GM18505 (cell line): Measurements from ENCODE around the gene ACADVL.
"Not testable (repeated sequence)": the region's sequence is repeated elsewhere in the genome, so short reads cannot be mapped to it uniquely, and the experiment has no call there.

ENCODE experiments used
- ATAC-seq: cut with Tn5 transposase; IDR thresholded peaks from one replicate; pipeline ENCODE4 v1.9.1; 2021; ENCODE audit not compliant: unreplicated experiment
- POLR2A ChIP-seq: IDR thresholded peaks from 4 replicates; pipeline ENCODE4 v1.6.1; 2011; ENCODE audit warnings: borderline replicate concordance; ENCODE audit not compliant: insufficient read depth, insufficient read length; ENCODE audit errors: extremely low read depth

ACADVL gene

DNA sequence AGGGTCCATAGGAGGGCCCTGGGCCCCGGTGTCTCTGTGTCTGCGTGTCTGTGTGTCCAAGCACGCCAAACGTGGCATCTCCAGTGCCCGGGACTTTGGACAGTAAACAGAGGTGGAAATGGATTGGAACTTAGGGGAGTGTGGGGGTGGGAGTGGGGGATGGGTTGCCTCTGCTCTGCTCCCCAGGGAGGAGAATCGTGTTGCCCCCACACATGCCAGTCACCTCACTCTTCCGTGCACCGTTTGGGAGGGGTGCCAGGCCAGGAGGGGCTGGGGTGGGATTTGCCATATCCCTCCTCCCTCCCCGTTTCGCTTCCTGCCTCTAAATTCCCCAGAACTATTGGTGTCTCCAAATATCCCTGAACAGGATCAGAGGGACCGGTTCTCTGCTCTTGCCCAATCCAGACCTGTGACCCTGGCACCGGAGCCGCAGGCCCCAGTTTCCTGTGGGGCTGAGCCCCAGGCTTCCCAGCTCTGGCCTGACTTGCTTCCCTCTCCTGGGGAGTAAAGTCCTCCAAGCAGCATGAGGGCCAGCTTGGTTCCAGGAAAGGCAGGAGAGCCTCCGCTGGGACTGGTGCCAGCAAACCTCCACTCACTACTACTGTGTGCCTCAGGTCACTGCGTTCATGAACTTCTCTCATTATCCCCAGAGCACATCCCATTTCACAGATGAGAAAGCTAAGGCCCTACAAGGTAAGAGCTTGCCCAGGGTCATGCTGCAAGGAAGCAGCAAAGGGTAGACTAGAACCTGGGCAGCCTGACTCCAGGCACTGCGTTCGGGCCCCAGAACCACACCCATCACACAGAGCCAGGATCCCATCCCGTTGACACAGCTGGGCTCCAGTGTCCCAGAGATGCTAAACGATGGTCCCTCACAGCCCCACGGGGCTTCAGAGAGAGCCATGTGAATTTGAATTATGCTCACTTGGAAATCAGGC is 40.2 kb upstream of the ACADVL start, which contains the start of gene ASGR1:
ASGR1 (minus strand) TSS at position 54 of the 938 bp plus-strand sequence. CDS start 807 bp downstream, outside the sequence.
- TF ChIP-seq POLR2A = no peak
- no peak for ATAC-seq

GRCh38 chr17:7182101-7182500 is 37.6 kb upstream of the ACADVL start:
- not testable (repeated sequence) for ATAC-seq

GRCh38 chr17:7183433-7184090 is 36.2 kb upstream of the ACADVL start:
- no peak for ATAC-seq
- TF ChIP-seq POLR2A = no peak

DNA sequence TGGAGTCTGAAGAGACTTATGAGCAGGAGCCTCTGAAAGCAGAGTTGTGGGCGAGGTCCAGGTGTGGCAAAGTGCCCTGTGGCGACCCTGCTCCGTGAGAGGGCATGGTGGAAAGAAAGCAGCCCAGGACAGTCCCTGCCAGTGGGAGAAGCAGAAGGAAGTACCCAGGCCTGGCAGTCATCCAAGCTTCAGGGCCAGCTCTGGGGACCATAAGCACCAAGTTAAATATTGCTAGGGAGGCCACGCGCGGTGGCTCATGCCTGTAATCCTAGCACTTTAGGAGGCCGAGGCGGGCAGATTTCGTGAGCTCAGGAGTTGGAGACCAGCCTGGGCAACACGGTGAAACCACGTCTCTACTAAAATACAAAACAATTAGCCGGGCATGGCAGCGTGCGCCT is 35.6 kb upstream of the ACADVL start:
- ATAC-seq = no peak
- no peak for TF ChIP-seq POLR2A

DNA sequence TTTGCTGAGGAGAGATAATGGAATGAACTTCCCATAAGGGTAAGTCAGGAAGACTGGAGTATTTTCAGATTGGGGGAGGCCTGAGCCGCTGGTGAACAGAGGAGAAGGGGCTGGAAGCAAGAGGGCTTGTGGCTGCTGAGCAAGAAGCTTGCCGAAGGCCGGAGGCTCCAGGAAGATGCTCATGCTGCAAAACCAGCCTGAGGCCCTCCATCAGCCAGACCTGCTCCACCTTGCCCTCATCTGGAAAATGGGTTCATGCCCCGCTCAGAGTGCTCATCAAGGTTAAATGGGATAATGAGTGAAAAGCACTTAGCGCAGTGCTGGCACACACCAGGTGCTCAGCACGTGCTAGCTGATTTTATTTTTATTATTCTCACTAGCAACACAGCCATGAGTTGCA is 35.1 kb upstream of the ACADVL start:
- ATAC-seq = no peak
- TF ChIP-seq POLR2A = no peak

- TF ChIP-seq POLR2A = no peak
- ATAC-seq = no peak
These were observed 33.5 kb upstream of the ACADVL start for GRCh38 chr17:7186241-7186640.

- no peak for ATAC-seq
- no peak for TF ChIP-seq POLR2A
These were observed 29.3 kb upstream of the ACADVL start for GRCh38 chr17:7190276-7190917.

DNA sequence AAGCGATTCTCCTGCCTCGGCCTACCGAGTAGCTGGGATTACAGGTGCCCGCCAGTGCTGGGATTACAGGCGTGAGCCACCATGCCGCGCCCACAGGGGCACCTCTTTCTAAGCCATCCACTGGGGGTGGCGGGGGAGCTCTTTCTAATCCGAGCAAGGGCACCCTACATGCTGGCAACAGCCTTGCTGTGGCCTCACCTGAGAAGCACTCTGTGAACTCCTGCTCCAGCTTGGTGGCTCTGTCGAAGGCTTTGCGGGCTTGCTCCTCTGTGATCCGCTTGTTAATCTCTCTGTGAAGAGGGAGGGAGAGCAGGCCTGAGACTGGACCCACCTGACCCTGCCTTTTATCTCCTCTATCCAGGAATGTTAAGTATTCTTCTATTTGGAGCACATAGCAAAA is 28.7 kb upstream of the ACADVL start:
- ATAC-seq = no peak
- TF ChIP-seq POLR2A = no peak

- no peak for TF ChIP-seq POLR2A
- no peak for ATAC-seq
These were observed 28.0 kb upstream of the ACADVL start for GRCh38 chr17:7191571-7192270.

DNA sequence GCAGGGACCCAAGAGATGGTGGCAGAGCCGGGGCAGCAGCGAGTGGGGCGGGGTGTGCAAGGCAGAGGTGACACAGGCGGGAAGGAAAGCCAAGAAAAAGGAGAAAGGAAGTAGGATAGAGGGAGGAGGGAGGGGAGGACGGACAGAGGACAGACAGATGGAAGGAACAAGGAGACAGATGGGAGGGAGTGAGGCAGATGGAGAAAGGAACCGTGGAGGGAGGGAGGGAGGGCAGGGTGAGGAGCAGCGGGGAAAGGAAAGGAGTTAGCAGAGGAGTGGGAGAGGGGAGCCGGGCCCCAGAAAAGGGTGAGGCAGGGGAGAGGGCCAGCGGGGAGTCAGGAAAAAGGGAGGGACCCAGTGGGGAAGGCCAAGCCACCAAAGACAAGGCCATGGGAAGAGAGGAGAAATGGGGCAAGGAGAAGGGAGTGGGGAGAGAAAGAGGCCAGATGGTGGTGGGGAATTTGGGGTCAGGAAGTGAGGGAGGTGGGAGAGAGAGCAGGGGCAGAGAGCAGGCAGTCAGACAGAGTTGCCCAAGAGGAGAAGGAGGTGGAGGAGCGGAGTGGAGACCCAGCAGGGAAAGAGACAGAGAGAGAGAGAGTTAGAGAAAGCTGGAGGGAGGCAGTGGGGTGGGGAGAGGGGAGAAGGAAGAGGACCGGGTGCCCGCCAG is 27.3 kb upstream of the ACADVL start:
- TF ChIP-seq POLR2A = no peak
- no peak for ATAC-seq

DNA sequence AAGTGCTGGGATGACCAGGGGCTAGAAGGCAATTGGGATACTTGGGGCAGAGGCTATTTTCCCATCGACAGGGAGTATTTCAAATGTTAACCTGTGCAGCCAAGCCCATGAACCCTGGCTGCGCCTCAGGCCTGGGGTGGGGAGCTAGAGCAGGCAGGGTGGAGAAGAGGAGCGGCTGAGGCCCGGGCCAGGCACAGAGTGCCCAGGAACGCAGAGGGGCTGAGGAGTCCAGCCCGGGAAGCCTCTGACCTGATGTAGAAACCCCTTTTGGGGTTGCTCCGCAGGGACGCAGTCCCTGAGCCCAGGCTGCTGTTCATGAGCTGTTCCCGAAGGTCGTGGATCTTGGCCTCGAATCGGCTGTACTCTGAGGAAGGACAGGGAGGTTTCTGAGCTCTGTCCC is 23.8 kb upstream of the ACADVL start:
- ATAC-seq = no peak
- no peak for TF ChIP-seq POLR2A

DNA sequence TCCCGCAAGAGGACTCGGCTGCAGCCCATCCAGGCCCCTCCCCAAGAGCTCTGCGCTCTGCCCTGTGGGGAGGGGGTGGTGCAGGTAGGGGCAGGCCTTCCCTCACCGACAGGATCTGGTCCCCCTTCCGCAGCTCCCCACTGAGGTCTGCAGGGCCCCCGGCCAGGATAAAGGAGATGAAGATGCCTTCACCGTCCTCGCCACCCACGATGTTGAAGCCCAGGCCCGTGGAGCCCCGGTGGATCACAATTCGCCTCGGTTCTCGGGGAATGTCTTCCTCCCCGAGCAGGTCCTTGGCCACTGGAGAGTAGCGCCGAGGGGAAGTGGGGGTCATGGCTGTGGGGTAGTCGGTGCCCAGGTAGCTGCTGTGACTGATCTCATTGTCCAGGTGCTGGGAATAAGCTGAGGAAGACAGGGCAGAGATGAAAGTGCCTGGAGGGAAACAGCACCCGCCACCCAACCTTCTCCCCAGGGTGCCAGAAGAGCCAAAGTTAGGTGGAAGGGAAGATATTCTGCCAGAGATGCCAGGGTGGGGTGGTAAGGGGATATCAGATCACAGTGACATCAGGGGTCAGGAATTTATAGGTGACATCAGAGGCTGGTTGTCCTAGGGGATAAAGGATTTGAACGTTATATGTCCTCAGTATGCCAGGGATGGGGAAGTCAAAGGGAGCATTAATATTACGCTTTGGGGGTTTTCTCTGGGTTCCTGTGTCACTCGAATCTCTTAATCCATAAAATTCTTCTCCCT is 22.9 kb upstream of the ACADVL start:
- no peak for ATAC-seq

More for the DNA sequence above, 22.9 kb upstream of the ACADVL start:
- no peak for TF ChIP-seq POLR2A
